HG03442 (cell line): ENCODE measurements around the gene CD33.
"Not testable (repeated sequence)": the region's sequence is repeated elsewhere in the genome, so short reads cannot be mapped to it uniquely, and the experiment has no call there.

Source experiments
- ATAC-seq: cut with Tn5 transposase; IDR thresholded peaks from one replicate; pipeline ENCODE4 v1.9.1; 2021; ENCODE audit warnings: mild to moderate bottlenecking, moderate library complexity; ENCODE audit not compliant: unreplicated experiment

The CD33 gene

GRCh38 chr19:51210191-51210784 lies 14.6 kb upstream of the CD33 start:
- ATAC-seq, result no peak

- not testable (repeated sequence) for ATAC-seq
Measured at GRCh38 chr19:51210874-51211361, 14.0 kb upstream of the CD33 start.

- no peak for ATAC-seq
Measured at GRCh38 chr19:51211833-51212232, 13.0 kb upstream of the CD33 start.

- ATAC-seq, result no peak
Measured at GRCh38 chr19:51219307-51219706, 5.6 kb upstream of the CD33 start.

- no peak for ATAC-seq
Measured at GRCh38 chr19:51219971-51220370, 4.9 kb upstream of the CD33 start.

- no peak for ATAC-seq
Measured at GRCh38 chr19:51220996-51221395, 3.9 kb upstream of the CD33 start.

GRCh38 chr19:51224163-51224641 lies 678 bp upstream of the CD33 start:
- no peak for ATAC-seq

GRCh38 chr19:51226067-51226466 lies 1.2 kb downstream of the CD33 start:
- no peak for ATAC-seq

- no peak for ATAC-seq
Measured at GRCh38 chr19:51227326-51227725, 2.4 kb downstream of the CD33 start.

GRCh38 chr19:51227966-51228365 lies 3.1 kb downstream of the CD33 start:
- ATAC-seq, result no peak

GRCh38 chr19:51240866-51241265 lies 16.0 kb downstream of the CD33 start:
- ATAC-seq, result no peak

- ATAC-seq, result no peak
Measured at GRCh38 chr19:51242881-51243630, 18.2 kb downstream of the CD33 start.

GRCh38 chr19:51246164-51246552 lies 21.3 kb downstream of the CD33 start:
- ATAC-seq, result no peak

GRCh38 chr19:51247972-51248590 lies 23.2 kb downstream of the CD33 start:
- ATAC-seq, result no peak

GRCh38 chr19:51250786-51251467 lies 26.0 kb downstream of the CD33 start, which contains the start of gene SIGLECL1:
TSS of gene SIGLECL1 (plus strand) at chr19:51251080. CDS start at chr19:51264073, 12,993 bp downstream.
- ATAC-seq, result no peak

- ATAC-seq, result no peak
Measured at GRCh38 chr19:51251468-51251820, 26.6 kb downstream of the CD33 start.

GRCh38 chr19:51252306-51253079 lies 27.6 kb downstream of the CD33 start:
- ATAC-seq, result no peak

GRCh38 chr19:51253088-51253806 lies 28.4 kb downstream of the CD33 start:
- ATAC-seq, result no peak

- ATAC-seq, result no peak
Measured at GRCh38 chr19:51256155-51256625, 31.3 kb downstream of the CD33 start.

- ATAC-seq, result no peak
Measured at GRCh38 chr19:51257471-51257870, 32.6 kb downstream of the CD33 start.
